Lung microvascular endothelial cell (primary cell): ENCODE results near the gene ALDH3B2. TPM values are rescaled to one million over a fixed set of nuclear protein-coding genes. Genes with fewer than 3 reads are reported as not detected.
"Not testable (repeated sequence)": the region's sequence is repeated elsewhere in the genome, so short reads cannot be mapped to it uniquely, and the experiment has no call there.

ENCODE experiments used
- DNase-seq, 2 donors: peaks; one replicate each; pipeline versions ENCODE4 v3.0.0 to v3.0.0-alpha.2; 2010; ENCODE audit warnings: low read depth in 2 of 2
- total RNA-seq: library from RNA; depleted of rRNA; stranded (reverse); fragments of >200 nt; gene quantifications from 2 replicates; pipeline ENCODE4 v1.2.1, GENCODE V29; 2014

The ALDH3B2 gene
- total RNA-seq, 1 donor from 2014 or later, result not detected

DNA sequence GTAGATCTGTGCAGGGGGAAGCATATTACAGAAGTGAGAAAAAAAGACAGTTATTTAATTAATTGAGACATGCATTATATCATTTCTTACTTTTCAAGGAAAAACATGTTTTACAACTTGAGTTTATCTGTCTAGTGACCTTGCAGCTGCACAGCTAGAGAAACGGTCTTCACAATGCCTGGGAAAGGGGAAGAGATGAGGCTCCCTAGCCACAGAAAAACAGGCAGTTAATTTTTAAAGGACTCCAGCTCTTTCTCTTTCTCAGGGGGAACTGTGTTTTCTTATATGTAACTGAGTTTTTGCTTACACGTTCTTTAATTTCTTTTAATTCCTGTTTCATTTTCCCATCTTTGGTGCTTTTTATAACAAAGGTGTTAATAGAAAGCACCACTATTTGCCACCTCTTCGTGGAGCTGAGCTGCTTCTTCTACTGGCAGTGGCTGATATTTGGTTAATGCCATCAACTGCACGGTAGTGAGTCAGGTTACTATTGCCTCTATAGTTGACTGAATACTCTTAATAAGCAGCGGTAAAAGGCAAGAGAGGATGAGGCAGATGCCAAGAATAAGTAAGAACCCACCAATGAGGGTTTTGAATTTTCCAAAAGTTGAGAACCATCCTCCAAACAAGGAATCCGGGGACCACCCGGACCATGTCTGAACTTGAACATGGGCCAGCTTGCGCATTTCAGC is 11.4 kb upstream of the ALDH3B2 start:
- not testable (repeated sequence) for DNase-seq

DNA sequence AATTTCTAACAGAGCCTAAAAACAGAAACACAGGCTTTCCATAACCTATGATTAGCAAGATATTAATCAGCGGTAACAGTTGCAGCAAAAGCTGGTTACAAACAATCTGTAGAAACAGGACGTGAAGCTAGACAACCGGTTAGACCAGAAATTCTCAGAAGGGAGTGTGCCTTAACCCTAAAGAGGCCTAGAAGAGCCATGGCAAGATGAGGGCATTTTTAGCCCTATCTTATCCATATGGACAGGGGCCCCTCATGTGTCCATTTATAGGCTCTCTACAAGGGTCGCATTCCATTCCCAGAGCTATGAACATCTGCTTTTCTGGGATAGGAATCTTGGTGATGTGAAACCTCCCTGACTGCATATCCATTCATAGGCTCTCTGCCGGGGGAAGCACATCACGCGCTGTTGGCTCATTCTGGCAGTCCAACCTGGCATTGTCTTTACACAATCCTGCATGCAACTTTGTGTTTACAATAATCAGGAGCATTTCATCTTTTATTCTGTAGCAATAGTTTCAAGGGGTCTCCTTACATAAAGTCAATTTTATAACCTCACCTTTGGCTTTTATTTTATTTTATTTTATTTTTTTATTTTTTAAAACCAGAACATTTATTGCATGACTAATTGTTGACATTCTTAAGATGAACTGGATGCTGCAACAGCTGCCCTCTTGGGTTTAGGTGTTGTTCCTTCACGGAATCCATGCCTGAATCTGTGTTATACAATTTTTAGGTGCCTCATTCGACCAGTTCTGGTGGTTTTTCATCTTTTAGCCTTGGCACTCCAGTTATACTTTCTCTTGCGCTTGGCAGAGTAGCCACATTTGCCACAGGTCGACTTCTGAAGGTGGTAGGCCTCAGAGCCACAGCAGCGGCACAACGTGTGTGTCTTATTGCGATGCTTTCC is 8.0 kb upstream of the ALDH3B2 start:
- not testable (repeated sequence) for DNase-seq

DNA sequence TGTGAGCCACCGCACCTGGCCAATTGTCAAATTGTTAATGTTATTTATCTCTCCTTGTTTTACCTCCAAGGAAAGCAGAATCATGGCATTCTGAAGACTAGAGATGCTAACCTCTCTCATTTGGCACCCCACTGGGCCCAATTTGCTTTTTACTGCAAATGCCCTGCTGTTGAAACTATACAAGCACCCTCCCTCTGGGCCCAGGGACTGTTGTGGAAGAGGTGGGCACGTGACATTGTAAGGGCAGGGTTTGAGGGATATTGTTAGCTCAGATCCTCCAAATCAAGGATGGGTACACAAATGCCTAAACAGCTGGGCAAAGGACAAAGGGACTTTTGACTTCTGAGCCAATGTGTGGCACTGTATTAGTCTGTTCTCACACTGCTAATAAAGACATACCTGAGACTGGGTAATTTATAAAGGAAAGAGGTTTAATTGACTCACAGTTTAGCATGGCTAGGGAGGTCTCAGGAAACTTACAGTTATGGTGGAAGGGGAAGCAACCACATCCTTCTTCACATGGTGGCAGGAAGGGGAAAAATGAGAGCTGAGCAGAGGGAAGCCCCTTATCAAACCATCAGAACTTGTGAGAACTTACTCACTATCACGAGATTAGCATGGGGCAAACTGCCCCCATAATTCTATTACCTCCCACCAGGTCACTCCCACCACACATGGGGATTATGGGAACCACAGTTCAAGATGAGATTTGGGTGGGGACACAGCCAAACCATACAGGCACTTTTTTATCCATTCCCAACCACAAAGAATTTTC is 6.5 kb upstream of the ALDH3B2 start:
- no peak for DNase-seq

DNA sequence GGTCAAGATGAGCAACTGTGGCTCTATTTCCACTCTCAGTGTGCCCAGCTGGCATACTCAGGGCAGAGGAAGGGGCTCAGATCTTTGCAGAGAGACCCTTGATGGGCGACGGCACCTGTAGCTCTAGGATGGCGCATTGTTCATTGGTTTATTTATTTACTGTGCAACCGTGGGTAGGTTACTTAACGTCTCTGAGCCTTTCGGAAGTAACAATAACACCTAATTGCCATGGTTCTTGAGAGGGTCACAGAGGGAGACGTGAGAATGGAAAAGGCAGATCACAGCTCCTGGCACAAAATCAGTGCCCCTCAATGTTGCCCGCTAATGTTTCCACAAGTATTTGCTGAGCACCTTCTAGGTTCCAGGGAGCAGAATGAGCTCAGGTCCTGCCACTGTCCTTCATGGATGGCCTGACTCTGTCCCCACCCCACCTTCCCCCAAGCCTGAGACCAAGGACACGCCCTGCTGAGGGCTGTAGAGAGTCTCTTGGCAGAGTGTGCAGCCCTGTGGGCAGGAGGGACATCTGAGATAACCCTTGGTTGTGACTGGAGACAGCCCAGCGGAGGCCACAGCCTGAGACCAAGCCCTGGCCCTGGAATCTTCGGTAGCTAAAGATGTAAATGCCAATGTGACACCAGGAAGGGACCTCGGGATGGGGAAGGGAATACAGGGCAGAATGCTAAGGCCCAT is 780 bp upstream of the ALDH3B2 start:
- no peak for DNase-seq

DNA sequence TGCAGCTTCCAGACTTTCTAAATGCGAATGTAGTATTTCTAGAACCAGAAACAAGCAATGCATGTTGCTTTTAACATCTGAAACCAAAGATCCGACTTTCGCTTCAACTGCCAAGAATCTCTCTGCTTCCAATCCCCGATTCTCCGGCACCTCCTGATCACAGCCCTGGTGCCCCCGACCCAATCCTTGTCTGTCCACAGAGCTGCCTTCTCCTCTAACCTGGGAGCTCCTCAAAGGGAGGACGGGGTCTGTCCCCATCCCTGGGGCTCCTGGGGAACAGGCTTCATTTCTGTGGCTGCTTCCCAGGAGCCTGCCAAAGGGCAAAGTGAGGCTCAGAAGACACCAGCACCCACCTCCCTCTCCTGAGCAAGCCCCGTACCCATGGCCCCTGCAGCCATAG is 521 bp downstream of the ALDH3B2 start:
- DNase-seq, result no peak

DNA sequence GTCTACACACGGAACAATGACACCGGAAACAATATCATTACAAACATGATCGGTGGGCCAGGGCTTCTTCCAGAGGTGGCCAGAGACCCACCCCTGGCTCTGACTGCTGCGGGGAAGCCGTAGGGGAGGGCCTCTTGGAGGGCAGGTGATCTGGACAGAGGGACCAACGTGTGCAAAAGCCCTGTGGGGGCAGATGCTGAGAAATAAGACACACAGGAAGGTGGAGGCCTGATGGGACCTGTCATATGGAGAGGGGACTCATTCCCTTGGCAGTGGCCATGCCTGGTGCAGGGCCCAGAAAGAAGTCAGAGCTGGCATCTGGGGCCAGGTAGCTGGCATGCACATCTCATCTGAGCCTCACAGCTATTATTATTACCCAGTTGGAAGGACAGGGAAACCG is 1.1 kb downstream of the ALDH3B2 start:
- DNase-seq, result no peak

DNA sequence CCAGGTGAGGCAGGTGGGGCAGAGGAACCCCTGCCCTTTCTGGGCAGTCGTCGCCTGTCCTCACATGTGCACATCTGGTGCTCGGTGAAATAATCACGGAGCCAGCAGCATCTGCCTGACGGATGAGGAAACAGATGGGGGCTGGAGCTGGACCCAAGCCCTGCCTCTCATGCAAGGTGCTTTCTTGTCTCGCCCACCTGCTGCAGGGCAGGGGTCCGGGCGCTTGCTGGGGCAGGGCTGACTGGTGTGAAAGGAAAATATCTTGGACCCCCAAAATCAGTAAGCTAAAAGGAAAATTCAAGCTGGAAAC is 3.3 kb downstream of the ALDH3B2 start:
- DNase-seq, result no peak

DNA sequence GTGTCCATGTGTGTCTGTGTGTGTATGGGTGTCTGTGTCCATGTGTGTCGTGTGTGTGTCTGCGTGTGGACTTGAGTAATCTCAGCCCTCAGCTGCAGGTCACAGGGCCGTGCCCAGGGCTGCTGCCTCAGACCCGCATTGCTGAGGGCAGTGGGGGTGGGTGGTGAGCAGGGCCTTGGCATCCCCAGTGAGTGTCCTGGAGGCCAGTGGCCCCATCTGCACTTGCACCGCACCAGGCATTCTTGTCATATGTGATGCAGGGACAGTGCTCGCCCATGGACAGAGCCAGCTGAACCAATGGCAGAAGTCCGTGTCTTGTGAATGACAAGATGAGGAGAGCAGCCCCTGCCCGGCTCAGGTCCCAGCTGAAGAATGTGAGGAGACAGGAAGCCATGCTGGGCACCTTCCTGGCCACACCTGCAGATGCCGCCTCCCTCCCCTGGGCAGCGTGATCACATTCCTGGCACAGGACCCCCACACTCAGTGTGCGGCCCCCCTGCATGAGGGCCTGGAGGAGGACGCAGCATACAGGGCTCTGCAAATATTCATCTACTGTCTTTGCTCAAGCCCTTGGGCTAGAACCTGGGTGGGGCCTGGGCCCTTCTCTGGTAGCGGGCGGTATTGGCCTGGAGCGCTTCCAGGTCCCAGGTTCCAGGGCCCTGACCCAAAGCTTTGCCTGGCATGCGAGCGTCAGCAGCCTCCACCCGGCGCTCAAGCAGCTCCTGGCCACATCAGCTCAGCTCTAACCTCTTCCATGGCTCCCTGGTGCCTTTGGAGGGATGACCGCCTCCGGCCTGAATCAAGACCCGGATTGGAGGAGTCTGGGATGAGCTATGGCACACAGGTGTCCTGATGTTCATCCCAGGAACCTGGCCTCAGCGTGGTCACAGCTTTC is 3.9 kb downstream of the ALDH3B2 start:
- DNase-seq, result no peak

DNA sequence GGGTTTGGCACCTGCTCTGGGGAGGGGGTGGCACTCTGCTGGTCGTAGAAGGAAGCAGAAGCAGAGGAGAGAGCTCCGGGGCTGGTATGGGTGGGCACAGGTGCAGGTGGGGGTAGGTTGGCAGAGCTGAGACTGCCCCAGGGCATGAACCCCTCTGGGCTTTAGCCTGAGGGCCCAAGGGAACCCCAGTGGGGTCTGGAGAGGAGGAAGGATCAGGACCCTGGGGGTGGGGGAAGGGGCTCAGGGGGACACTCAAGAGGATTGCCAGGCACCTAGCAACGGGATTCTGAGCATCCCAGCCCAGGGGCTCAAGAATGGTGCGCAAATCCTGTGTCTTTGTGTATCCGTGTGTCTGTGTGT is 6.3 kb downstream of the ALDH3B2 start:
- DNase-seq, result no peak

DNA sequence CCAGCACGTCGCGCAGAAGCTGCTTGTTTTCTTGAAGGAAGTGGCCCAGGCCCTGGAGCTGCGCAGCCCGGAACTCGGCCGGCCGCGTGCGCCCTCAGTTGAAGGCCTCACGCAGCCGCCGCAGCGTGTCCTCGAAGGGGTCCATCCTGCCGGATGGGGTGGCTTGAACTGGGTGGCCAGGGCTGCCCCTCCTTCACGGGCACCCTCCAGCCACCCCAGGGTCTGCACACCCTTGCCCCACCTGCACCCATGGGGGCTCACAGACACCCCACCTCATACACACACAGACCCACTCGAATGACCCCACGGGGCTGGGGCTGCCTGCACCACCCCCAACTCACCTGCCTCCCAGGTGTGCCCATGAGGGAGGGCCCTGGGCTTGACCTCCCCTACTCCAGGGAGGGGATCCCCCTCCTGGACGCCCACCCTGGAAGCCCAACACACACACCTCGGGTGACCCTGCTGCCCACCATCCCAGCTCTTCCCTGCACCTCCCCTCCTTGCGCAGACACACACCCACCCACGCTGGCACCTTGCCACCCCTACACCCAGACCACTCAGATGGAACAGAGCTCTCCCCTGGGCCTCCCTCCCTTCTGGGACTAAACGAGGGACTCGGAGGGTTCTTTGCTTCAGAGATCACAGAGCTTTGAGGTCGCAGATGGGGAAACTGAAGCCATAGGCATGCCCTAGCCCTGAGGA is 6.8 kb downstream of the ALDH3B2 start:
- DNase-seq, result no peak

DNA sequence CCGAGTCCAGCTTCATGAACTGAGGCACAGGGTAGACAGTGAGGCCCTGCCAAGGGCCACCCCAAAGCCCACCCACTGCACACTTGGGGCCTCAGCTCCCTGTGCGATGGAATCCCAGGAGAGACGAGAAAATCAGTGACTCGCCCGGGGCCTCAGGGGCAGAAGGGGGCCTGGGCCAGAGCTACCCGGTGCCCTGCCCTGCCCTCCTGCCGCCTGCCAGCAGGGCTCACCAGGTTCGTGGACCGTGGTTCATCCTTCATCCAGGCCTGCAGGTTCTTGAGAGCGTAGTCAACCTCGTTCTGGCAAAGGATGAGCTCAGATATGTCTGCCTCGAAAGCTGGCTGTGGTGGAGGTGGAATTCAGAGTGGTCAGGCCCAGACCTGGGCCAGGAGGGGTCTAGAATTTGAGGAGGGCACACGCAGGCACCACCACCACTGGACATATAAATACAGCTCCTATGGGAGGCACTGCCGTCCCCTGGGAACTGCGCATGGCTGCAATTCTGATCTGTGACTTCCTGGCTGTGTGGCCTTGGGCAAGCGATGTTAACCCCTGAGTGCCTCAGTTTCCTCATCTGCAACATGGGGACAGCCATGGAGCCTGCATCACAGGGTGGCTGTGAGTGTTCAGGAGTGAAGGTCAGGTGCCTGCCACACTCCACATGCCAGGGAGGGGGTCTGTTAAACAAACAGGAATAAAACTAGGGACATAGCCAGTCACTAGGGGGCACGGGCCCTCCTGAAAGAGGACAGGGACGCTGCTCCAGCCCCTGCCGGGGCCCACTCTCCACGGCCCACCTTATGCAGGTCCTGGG is 7.5 kb downstream of the ALDH3B2 start:
- no peak for DNase-seq

DNA sequence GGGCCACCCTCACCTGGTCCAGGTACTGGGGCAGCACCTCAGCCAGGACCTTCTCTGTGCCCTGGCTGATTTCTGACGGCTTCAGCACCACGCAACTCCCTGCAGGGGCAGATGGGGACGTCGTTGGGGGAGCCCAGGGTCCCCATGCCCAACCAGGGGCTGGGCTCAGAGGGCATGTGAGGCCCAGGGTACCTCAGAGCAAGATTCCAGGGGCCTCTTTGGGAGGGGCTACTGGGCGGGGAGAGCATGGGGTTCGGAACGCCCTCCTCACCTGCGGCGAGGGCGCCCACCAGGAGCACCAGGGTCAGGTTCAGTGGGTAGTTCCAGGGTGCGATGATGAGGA is 8.1 kb downstream of the ALDH3B2 start:
- no peak for DNase-seq

DNA sequence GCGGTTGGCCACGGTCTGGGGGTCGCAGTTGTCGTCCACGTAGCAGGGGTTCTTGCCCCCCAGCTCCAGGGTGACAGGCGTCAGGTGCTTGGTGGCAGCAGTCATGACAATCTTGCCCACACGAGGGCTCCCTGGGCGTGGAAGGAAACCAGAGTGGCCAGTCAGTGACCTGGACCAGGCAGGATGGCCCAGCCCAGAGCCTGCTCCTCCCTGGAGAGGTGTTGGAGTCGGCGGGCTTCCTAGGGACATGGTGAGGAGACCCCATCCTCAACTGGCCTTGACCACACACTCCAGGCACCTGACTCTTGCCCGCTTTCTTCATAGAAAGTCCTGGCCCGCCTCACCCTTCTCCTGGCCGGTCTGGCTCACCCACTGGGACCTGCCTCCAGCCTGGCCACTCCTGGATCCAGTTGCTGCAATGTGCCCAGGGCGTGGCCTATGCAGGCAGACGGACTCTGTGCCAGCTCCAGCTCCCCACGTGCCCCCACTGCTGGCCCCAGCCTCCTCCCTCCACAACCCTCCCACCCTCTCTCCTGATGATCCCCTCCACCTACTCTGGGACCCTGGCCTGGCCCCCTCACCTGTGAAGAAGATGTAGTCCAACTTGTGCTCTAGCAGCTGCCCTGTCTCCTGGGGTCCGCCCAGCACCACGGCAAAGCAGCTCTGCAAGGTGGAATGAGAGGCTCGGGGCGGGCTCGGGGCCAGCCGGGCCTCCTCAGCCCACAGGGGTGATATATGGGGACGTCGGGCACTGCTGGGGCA is 8.7 kb downstream of the ALDH3B2 start:
- peak in 1 of 2 donors; percentile 36 for DNase-seq

DNA sequence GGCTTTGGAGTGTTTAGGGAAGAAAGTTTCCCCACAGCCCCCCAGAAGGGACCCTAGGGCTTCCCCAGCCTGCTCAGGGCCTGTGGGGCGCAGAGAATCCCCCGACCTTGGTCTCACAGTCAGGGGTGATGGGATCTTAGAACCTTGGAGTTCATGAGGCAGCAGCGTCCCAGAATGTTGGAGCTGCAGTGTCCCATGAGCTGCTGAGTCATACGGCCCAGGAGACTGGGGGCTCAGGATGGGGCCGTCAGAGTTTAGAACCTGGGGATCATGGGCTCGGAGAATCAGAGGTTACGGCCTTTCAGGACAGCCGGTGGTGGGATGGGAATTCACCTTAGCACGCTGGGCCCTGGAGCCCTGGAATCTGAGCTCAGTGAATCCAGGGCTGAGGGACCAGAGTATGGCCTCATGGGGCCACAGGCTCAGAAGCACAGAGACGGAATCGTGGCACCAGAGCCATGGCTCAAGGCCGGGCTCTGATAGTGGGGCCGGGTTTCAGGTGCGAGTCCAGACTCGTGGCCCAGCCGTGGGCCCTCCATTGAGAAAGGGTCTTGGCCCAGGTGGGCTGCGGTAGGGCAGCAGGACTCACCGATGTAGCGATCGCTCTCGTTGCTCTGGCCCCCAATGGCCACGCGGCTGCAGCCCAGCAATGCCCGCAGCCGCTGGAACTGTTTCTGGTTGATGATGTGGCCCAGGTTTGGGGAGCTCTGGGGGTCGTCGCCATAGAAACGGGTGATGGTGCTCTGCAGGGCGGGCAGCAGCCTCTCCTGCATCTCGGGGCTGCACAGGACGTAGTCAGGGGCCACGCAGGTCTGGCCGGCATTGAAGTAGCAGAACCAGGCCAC is 9.5 kb downstream of the ALDH3B2 start:
- no peak for DNase-seq

DNA sequence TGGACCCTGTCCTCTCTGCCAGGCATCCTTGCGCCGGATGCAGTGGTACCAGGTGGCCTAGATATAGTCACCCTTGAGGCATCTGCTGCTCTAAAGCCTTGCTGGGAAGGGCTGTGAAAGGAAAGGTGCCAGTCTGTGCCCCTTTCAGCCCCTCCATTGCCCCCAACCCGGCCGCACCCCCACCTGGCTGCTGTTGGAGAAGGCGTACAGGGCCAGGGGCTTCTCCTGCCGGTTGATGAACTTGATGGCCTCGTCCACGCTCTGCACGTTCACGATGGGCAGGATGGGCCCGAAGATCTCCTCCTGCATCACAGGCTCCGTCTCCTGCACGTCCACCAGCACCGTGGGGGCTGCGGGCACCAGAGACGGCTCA is 10.2 kb downstream of the ALDH3B2 start:
- DNase-seq, result no peak

DNA sequence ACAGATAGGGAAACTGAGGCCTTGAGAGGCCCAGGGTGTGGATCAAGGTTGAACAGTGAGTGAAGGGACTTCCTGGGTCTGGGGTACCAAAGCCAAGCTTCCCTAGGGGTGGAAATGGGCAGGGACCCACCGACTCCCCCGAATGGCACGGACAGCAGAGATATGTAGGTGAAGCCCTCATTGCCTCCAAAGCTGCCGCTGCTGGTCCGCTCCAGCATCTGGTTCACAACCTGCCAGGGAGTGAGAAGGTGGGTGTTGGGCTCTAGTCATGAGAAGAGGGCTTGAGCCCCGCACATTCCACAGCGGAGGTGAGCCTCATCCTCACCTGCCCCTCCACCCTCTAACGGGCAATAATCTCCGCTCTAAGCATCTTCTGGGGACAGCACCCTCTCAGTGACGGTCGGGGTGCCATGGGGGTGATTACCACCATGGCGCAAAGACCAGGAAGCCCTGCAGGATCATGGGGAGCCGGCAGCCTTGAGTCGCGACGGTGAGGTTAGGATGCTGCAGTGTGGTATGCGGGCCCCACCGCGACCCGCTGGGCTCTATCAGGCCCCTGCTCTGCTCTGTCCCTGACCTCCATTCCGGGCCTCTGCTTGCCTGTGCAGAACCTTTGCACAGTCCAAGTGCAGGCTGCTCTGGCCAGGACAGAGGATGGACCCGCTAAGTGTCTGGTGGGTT is 10.8 kb downstream of the ALDH3B2 start:
- DNase-seq, result no peak

DNA sequence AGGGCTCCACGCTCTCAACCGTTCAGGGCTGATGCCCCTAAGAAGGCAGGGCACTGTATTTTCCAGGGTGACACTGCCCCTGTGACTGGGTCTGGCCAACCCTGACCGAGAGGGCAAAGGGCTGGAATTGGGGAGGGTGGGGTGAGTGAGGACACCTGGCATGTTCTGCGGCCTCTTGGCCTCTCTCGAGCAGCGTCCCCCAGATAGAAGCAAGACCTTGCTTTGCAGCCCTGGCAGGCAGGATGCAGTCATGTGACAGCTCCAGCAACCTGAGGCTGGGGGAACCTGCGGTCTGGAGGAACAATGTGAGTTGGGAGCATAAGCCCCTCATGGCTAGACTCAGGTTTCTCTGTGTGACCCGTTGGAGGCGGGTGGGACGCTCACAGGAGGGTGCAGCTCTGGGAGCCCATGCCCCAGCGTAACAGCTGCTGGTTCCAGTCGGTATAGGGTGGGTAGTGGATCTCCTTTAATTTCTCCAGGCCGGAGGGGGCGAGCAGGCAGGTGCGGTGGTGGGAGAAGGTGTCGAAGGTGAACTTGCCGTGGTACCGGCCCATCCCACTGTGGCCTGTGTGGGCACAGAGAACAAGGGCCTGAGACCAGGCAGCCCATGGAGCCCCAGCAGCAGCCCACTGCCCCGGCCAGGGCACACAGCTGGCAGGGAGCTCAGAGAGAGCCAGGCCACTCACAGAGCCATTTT is 11.4 kb downstream of the ALDH3B2 start:
- no peak for DNase-seq
